Hindlimb muscle (tissue), 1 donor: ENCODE results near the gene EPB41L1. TPM values are rescaled to one million over a fixed set of nuclear protein-coding genes. Genes with fewer than 3 reads are reported as not detected.
A peak's percentile ranks its signal among the peaks of the same experiment; 100 is the strongest.
"Not testable (repeated sequence)": the region's sequence is repeated elsewhere in the genome, so short reads cannot be mapped to it uniquely, and the experiment has no call there.

Source experiments
- DNase-seq: peaks from one replicate; pipeline ENCODE4 v3.0.0-alpha.2; 2013
- polyA plus RNA-seq: library from polyadenylated mRNA; unstranded; fragments of 120-200 nt; gene quantifications from one replicate; pipeline ENCODE4 v1.2.1, GENCODE V29; 2013; ENCODE audit not compliant: insufficient read length

The EPB41L1 gene
- polyA plus RNA-seq, 1 donor: 20.8 TPM

- no peak for DNase-seq
These were observed 27.6 kb upstream of the EPB41L1 start for GRCh38 chr20:36126836-36127527.

DNA sequence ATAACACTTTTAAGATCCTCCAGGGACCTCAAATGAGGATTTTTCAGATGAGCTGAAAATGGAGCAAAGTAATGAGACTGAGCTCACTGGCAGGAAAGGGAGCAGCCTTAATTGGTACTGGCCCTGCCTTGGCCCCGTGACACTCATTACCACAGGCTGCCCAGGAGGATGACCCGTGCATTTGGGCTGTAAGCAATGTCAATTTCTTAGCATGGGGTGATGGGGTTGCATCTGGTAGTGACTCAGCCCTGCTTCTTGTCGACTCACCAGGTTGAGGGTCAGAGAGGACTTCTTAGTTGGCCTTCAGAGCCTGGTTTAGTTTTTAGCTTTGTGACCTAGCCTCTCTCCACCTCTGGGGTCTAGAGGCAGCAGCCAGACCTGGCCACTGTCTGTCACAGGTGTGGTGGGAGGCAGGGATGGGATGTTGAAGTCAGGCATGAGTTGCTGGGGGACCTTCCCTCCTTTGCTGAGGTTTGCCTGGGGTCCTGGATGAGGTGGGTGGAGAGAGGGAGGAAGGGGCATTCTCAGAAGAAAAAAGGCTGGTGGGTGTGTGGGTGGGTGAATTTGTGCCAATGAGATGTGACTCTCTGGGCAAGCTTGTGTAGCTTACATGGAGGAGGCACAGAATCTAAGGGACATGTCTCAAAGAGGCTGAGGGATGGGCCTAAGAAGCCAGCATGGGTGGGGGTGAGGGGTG, 25.9 kb upstream of the EPB41L1 start:
- no peak for DNase-seq

DNA sequence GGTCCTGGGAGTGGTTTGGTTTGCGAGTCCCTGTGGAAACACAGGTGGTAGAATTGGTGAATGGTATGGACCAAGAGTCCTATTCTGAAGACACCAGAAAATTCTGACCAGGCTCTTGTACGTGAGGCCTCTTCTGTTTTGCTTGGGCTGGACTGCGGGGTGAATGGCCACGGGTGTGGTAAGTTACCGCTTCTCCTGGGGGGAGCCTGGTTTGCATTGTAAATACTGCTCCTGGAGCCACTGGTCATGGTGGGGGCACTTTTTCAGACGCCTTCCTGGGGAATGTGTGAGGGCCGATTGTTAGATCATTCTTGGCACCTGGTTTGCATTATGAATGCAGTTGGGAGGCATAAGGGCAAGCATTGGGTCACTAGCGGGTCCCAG, 25.4 kb upstream of the EPB41L1 start:
- DNase-seq: no peak

DNA sequence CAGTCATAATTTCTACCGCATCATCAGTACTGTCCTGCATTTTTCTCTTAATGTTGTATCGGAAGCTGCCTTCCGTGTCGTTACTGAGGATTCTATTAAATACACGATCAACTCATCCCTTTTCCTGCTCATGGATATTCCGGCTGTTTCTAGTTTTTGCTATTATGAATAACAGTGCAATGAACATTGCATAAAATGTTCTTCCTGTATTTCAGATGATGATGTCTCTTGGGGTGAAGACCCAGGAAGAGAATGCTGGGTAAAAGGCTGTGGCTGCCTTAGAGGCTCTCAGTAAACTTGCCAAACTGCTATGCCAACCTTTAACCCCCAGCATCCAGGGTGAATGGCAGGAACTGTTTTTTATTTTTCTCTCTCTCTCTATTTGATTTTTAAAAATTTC, 24.1 kb upstream of the EPB41L1 start:
- DNase-seq: no peak

GRCh38 chr20:36132802-36133211, 21.7 kb upstream of the EPB41L1 start:
- no peak for DNase-seq

- DNase-seq: no peak
These were observed 20.7 kb upstream of the EPB41L1 start for GRCh38 chr20:36133821-36134220.

GRCh38 chr20:36135159-36135558, 19.4 kb upstream of the EPB41L1 start:
- DNase-seq: no peak

- no peak for DNase-seq
These were observed 18.7 kb upstream of the EPB41L1 start for GRCh38 chr20:36135821-36136220.

DNA sequence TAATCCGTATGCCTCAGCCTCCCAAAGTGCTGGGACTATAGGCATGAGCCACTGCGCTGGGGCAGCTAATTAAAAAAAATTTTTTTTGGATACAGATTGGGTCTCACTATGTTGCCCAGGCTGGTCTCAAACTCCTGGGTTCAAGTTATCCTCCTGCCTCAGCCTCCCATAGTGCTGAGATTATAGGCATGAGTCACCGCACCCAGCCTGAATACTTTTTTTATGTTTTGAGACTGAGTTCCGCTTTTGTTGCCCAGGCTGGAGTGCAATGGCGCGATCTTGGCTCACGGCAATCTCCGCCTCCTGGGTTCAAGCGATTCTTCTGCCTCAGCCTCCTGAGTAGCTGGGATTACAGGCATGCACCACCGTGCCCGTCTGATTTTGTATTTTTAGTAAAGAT, 17.2 kb upstream of the EPB41L1 start:
- DNase-seq: not testable (repeated sequence)

DNA sequence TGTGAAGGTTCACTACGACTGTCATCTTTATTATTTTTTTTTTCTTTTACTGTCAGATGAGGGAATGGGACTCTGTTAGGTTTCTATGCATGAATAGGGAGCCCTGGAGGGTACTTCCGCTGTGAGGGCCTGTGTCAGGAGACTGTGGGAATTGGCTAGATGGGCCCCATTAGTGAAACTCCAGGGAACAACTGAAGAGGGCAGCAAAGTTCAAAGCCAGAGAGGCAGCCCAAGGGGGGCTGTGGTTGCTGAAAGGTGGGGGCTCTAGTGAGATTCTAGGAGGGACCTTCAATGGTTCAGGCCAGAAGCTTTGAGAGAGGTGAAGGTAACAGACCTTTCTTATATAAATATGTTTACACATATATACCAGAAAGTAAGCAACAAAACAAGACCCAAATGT, 13.2 kb upstream of the EPB41L1 start:
- DNase-seq: no peak

DNA sequence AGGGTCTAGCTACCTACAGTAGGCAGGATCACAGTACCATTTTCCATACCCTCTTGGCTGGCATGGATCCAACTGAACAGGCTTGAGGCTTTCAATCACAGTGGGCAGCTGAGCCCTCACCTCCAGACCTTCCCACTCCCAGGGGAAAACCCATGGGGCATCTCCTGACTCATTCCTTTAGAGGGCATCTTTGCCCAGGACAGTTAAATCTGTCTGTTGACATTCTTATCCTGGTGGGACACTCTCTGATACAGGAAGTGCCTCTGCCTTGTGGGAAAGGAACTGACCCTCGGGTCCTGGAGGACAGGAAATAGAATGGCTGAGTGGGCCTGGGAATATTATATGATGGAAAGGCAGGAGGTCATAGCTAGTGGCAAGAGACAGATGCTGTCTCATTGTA, 10.2 kb upstream of the EPB41L1 start:
- DNase-seq: no peak

- DNase-seq: no peak
These were observed 8.4 kb upstream of the EPB41L1 start for GRCh38 chr20:36145877-36146707.

GRCh38 chr20:36147690-36148089, 6.8 kb upstream of the EPB41L1 start:
- DNase-seq: no peak

GRCh38 chr20:36148439-36148838, 6.1 kb upstream of the EPB41L1 start:
- DNase-seq: no peak

GRCh38 chr20:36149012-36149411, 5.5 kb upstream of the EPB41L1 start:
- DNase-seq: no peak

- no peak for DNase-seq
These were observed 5.1 kb upstream of the EPB41L1 start for GRCh38 chr20:36149469-36149868.

DNA sequence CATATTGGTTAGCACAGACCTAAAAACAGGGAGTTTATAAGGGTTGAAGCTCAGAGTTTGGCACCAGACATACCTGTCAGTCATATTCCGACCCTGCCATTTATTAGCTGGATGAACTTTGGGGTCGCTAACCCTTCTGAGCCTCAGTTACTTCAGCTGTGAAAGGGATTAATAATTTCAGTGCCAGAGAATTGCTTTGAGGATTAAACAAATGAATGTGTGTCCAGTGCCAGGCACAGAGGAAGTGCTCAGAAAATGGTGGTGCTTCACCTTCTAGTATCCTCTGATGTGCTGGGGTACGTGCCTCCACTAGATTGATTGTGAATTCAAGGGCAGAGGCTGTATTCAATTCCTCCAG, 4.1 kb upstream of the EPB41L1 start:
- DNase-seq: no peak

GRCh38 chr20:36150847-36151539, 3.5 kb upstream of the EPB41L1 start:
- no peak for DNase-seq

- DNase-seq: no peak
These were observed 2.3 kb upstream of the EPB41L1 start for GRCh38 chr20:36152261-36152660.

DNA sequence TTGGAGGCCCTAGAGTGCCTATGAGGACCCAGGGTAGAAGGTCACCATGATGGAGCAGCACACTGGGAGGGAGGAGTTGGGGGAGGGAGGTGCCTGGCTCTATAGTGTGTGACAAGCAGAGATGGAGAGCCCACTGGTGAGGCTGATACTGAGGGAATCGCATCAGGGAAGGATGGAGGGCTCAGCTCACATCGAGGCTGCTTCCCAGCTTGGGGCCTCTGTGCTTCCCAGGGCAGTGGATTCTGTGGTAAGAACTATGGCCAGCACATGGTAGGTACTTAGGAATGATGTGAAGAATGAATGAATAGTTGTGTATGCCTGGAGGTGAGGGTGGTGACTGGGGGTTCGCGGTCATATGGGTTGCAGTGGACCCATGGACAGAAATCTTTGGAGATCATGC, 1.3 kb upstream of the EPB41L1 start:
- DNase-seq: no peak

GRCh38 chr20:36153736-36154699, 522 bp upstream of the EPB41L1 start:
- peak; percentile 73 for DNase-seq

DNA sequence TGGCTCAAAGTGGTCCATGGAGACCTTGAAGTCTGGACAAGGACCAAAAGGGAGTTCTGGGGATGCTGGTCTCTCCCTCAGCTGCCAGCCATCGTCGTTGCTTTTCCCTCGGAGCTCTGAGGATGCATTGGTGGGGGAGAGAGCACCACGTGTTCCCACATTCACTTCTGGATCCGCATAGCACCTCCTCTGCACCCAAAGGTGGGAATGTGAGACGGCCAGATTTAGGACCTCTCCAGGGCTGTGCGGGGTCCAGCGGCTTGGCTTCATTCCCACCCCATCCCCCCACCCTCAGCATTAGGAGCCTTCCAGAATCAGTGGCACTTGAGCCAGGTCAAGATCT, 1.1 kb downstream of the EPB41L1 start:
- no peak for DNase-seq
